Right atrium auricular region (tissue), 2 donors: ENCODE data around the gene FOXO1. TPM values are rescaled to one million over a fixed set of nuclear protein-coding genes. Genes with fewer than 3 reads are reported as not detected.

ENCODE experiments used
- DNase-seq: peaks from one replicate; pipeline ENCODE4 v3.0.0-alpha.2; 2019; ENCODE audit warnings: low spot score
- H3K27ac ChIP-seq, 2 donors: fragments of 200-600 bp; sonication (generic); 1 replicate in 1 of 2; 2 replicates in 1 of 2; pipeline ENCODE4 v1.5.1; 2016 to 2019
- H3K27me3 ChIP-seq, 2 donors: fragments of 200-600 bp; sonication (generic); one replicate each; pipeline versions ENCODE4 v1.5.1 to v1.6.0; 2017 to 2019
- H3K36me3 ChIP-seq: fragments of 200-600 bp; sonication (generic); one replicate; pipeline ENCODE4 v1.5.1; 2016
- H3K4me1 ChIP-seq, 2 donors: fragments of 200-600 bp; sonication (generic); one replicate each; pipeline versions ENCODE4 v1.5.1 to v1.6.0; 2017 to 2019
- H3K4me3 ChIP-seq, 2 donors: fragments of 200-600 bp; sonication (generic); 1 replicate in 1 of 2; 2 replicates in 1 of 2; pipeline ENCODE4 v1.5.1; 2017 to 2019; ENCODE audit warnings: mild to moderate bottlenecking in 1 of 2, moderate library complexity in 1 of 2
- H3K9me3 ChIP-seq, 2 donors: fragments of 200-600 bp; sonication (generic); one replicate each; pipeline ENCODE4 v1.5.1; 2019
- total RNA-seq, 2 donors: library from RNA; depleted of rRNA; stranded (reverse); fragments of >200 nt; gene quantifications; one replicate each; pipeline ENCODE4 v1.1.0, GENCODE V29; 2016
- TF ChIP-seq, protein P1 (sequence below), 2 donors: fragments of 200-600 bp; sonication (generic); IDR thresholded peaks; one replicate each; pipeline ENCODE4 v1.5.1; 2019; ENCODE audit warnings: antibody characterized with exemption in 2 of 2

FOXO1 gene
- total RNA-seq, 2 donors from 2014 or later: 17.3 to 32.7 TPM

GRCh38 chr13:40657951-40658350 is 8.5 kb downstream of the FOXO1 start:
- Histone ChIP-seq H3K4me1 (peaks cover 0 to 73% of the 10 kb centered on the region in 2 donors), H3K9me3 (no peaks in the 10 kb centered on the region), H3K4me3 (no peak overlapping the region), H3K27me3 (no peaks in the 10 kb centered on the region), H3K36me3 (no peaks in the 10 kb centered on the region), H3K27ac (no peak overlapping the region)
- no peak for DNase-seq
- TF ChIP-seq, protein P1, sequence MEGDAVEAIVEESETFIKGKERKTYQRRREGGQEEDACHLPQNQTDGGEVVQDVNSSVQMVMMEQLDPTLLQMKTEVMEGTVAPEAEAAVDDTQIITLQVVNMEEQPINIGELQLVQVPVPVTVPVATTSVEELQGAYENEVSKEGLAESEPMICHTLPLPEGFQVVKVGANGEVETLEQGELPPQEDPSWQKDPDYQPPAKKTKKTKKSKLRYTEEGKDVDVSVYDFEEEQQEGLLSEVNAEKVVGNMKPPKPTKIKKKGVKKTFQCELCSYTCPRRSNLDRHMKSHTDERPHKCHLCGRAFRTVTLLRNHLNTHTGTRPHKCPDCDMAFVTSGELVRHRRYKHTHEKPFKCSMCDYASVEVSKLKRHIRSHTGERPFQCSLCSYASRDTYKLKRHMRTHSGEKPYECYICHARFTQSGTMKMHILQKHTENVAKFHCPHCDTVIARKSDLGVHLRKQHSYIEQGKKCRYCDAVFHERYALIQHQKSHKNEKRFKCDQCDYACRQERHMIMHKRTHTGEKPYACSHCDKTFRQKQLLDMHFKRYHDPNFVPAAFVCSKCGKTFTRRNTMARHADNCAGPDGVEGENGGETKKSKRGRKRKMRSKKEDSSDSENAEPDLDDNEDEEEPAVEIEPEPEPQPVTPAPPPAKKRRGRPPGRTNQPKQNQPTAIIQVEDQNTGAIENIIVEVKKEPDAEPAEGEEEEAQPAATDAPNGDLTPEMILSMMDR (IDR thresholded peaks at IDR 0.05): no peak

DNA sequence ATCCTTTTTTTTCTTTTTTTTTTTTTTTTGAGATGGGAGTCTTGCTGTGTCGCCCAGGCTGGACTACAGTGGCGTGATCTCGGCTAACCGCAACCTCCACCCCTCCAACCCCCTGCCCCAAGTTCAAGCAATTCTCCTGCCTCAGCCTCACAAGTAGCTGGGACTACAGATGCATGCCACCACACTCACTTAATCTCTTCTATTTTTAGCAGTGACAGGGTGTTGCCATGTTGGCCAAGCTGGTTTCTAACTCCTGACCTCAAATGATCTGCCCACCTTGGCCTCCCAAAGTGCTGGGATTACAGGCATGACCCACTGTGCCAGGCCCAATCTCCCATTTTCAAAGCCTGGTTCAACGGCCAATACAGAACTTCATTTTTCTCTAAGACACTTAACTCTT is 9.1 kb downstream of the FOXO1 start:
- TF ChIP-seq, protein P1 (IDR thresholded peaks at IDR 0.05): no peak
- peaks cover 0 to 69% of the 10 kb centered on the region in 2 donors for H3K4me1 ChIP-seq
- no peak for DNase-seq
- no peak overlapping the region for H3K27ac ChIP-seq
- H3K4me3 ChIP-seq: no peak overlapping the region
- H3K9me3 ChIP-seq: no peaks in the 10 kb centered on the region
- no peaks in the 10 kb centered on the region for H3K27me3 ChIP-seq
- H3K36me3 ChIP-seq: no peaks in the 10 kb centered on the region

- H3K27me3 ChIP-seq: no peaks in the 10 kb centered on the region
- H3K9me3 ChIP-seq: no peaks in the 10 kb centered on the region
- H3K4me1 ChIP-seq: peaks cover 0 to 62% of the 10 kb centered on the region in 2 donors
- no peak overlapping the region for H3K27ac ChIP-seq
- DNase-seq: no peak
- H3K4me3 ChIP-seq: no peak overlapping the region
- H3K36me3 ChIP-seq: no peaks in the 10 kb centered on the region
- TF ChIP-seq, protein P1 (IDR thresholded peaks at IDR 0.05): no peak
These were observed 10.1 kb downstream of the FOXO1 start for GRCh38 chr13:40656358-40656757.

DNA sequence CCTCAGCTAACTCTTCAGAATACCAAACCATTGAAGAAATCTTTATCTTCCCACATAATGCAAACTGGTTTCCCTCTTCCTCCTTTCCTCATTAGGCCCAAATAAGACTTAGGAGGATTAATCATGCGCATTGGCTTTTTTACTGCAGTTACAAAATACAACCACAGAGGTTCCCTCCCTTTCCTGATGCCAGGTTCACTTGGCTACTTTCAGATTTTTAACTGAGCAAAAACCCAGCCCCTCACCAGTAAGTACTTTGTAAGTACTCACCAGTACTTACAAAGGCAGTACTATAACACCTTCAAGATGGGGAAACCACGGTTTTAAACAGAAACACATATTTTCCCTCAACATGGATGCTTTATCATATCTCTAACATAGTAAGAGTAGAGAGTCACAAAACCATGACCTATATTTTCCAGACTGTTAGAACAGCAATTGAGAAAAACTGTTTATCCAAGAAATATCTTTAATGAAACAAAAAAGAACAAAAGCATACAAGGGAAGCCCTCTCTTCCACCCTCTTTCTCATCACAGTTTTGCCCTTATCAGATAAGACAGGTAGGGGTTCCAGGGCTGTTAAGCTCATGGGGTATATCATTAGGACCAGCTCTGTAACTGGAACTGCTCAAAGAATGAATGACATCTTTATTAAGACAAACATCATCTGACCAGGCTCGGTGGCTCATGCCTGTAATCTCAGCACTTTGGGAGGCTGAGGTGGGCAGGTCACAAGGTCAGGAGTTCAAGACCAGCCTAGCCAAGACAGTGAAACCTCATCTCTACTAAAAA is 12.7 kb downstream of the FOXO1 start:
- no peak overlapping the region for H3K4me3 ChIP-seq
- peaks cover 0 to 57% of the 10 kb centered on the region in 2 donors for H3K4me1 ChIP-seq
- DNase-seq: no peak
- no peak overlapping the region for H3K27ac ChIP-seq
- H3K9me3 ChIP-seq: no peaks in the 10 kb centered on the region
- TF ChIP-seq, protein P1 (IDR thresholded peaks at IDR 0.05): no peak
- H3K36me3 ChIP-seq: no peaks in the 10 kb centered on the region
- no peaks in the 10 kb centered on the region for H3K27me3 ChIP-seq

- TF ChIP-seq, protein P1 (IDR thresholded peaks at IDR 0.05): no peak
- DNase-seq: no peak
- H3K4me3 ChIP-seq: no peak overlapping the region
- H3K27ac ChIP-seq: no peak overlapping the region
- H3K9me3 ChIP-seq: no peaks in the 10 kb centered on the region
- peaks cover 0 to 57% of the 10 kb centered on the region in 2 donors for H3K4me1 ChIP-seq
- no peaks in the 10 kb centered on the region for H3K36me3 ChIP-seq
- H3K27me3 ChIP-seq: no peaks in the 10 kb centered on the region
These were observed 13.9 kb downstream of the FOXO1 start for GRCh38 chr13:40652588-40652940.
